IMR-90 (cell line): Measurements from ENCODE around the gene TMEM240. TPM values are rescaled to one million over a fixed set of nuclear protein-coding genes. Genes with fewer than 3 reads are reported as not detected.
"Not testable (repeated sequence)": the region's sequence is repeated elsewhere in the genome, so short reads cannot be mapped to it uniquely, and the experiment has no call there.

Source experiments
- ATAC-seq: fragments of 200-7000 bp; cut with Tn5 transposase; 2 replicates; pipeline ENCODE4 v1.9.1; 2020; ENCODE audit warnings: low read depth, mild to moderate bottlenecking, moderate library complexity
- BruUV-seq: library from RNA; stranded (reverse); fragments of 400-500 nt; replicated peaks from 2 replicates; lab custom pipeline; 2021; lab: Mats Ljungman, UMichigan
- CTCF ChIA-PET: fragments of 300-600 bp; formaldehyde crosslinking; extraction: SDS; loops from one replicate; lab custom pipeline; 2021; ENCODE audit warnings: antibody characterized with exemption; lab: Yijun Ruan, JAX
- POLR2A ChIA-PET: fragments of 300-600 bp; sonication (Branson Sonifier 250); formaldehyde crosslinking; loops from one replicate; lab custom pipeline; 2022; ENCODE audit warnings: antibody characterized with exemption; ENCODE audit not compliant: unreplicated experiment; lab: Charles Lee
- DNase-seq: peaks from one replicate; pipeline ENCODE4 v3.0.0; 2013
- H2AFZ ChIP-seq: replicated peaks from 2 replicates; pipeline ENCODE3; 2013; ENCODE audit warnings: low read length, mild to moderate bottlenecking; ENCODE audit not compliant: poor library complexity
- H2AK5ac ChIP-seq: 2 replicates; pipeline ENCODE4 v1.6.1; 2013; ENCODE audit warnings: low read depth, low read length, inconsistent platforms
- H2AK9ac ChIP-seq: replicated peaks from 2 replicates; pipeline ENCODE3; 2013; ENCODE audit warnings: mild to moderate bottlenecking, low read depth, low read length, moderate library complexity; ENCODE audit not compliant: poor library complexity
- H2BK120ac ChIP-seq: 2 replicates; pipeline ENCODE4 v1.6.1; 2013; ENCODE audit warnings: low read depth, low read length, inconsistent platforms
- H2BK15ac ChIP-seq: 3 replicates; pipeline ENCODE4 v1.6.1; 2013; ENCODE audit warnings: low read depth, low read length, inconsistent platforms
- H2BK20ac ChIP-seq: 2 replicates; pipeline ENCODE4 v1.6.1; 2013; ENCODE audit warnings: low read depth, mild to moderate bottlenecking, inconsistent platforms, low read length, moderate library complexity
- H2BK5ac ChIP-seq: 2 replicates; pipeline ENCODE4 v1.6.1; 2013; ENCODE audit warnings: mild to moderate bottlenecking, low read depth, low read length, inconsistent platforms; ENCODE audit not compliant: poor library complexity, severe bottlenecking
- H3K14ac ChIP-seq: replicated peaks from 2 replicates; pipeline ENCODE4 v1.6.1; 2013; ENCODE audit warnings: low read depth, low read length, inconsistent platforms
- H3K18ac ChIP-seq: 2 replicates; pipeline ENCODE4 v1.6.1; 2013; ENCODE audit warnings: low read depth, low read length, control low read depth
- H3K23ac ChIP-seq: 2 replicates; pipeline ENCODE4 v1.6.1; 2013; ENCODE audit warnings: low read depth, low read length, inconsistent platforms
- H3K27ac ChIP-seq: 2 replicates; pipeline ENCODE4 v1.5.1; 2013; ENCODE audit warnings: mild to moderate bottlenecking, control low read depth, low read length; ENCODE audit not compliant: insufficient read depth
- H3K27me3 ChIP-seq: 2 replicates; pipeline ENCODE4 v1.6.1; 2013; ENCODE audit warnings: low read length; ENCODE audit not compliant: control insufficient read depth, insufficient read depth
- H3K36me3 ChIP-seq: 2 replicates; pipeline ENCODE4 v1.6.1; 2013; ENCODE audit warnings: low read length, mixed read lengths; ENCODE audit not compliant: control insufficient read depth, insufficient read depth
- H3K4ac ChIP-seq: 2 replicates; pipeline ENCODE4 v1.6.1; 2013; ENCODE audit warnings: low read depth, low read length, inconsistent platforms
- H3K4me1 ChIP-seq: 2 replicates; pipeline ENCODE4 v1.6.1; 2013; ENCODE audit warnings: low read length, mixed read lengths; ENCODE audit not compliant: control insufficient read depth, insufficient read depth
- H3K4me2 ChIP-seq: 2 replicates; pipeline ENCODE4 v1.6.1; 2013; ENCODE audit warnings: low read depth, mild to moderate bottlenecking, control low read depth, low read length, moderate library complexity
- H3K4me3 ChIP-seq: 2 replicates; pipeline ENCODE4 v1.5.1; 2013; ENCODE audit warnings: low read depth, mild to moderate bottlenecking, control low read depth, low read length, moderate library complexity; ENCODE audit not compliant: insufficient read depth
- H3K56ac ChIP-seq: 2 replicates; pipeline ENCODE4 v1.6.1; 2013; ENCODE audit warnings: low read length, inconsistent platforms; ENCODE audit not compliant: insufficient read depth; ENCODE audit errors: extremely low read depth
- H3K79me1 ChIP-seq, 2 experiments: 2 replicates each; pipeline ENCODE4 v1.6.1; 2013; ENCODE audit warnings: low read length in 2 of 2, inconsistent platforms in 1 of 2, low read depth in 1 of 2
- H3K9ac ChIP-seq: 2 replicates; pipeline ENCODE4 v1.6.1; 2013; ENCODE audit warnings: low read depth, low read length, control low read depth
- H3K9me1 ChIP-seq: 2 replicates; pipeline ENCODE4 v1.6.1; 2013; ENCODE audit warnings: low read length, inconsistent platforms; ENCODE audit not compliant: insufficient read depth
- H3K9me3 ChIP-seq: 2 replicates; pipeline ENCODE4 v1.6.1; 2013; ENCODE audit warnings: low read length; ENCODE audit not compliant: control insufficient read depth, insufficient read depth
- H4K20me1 ChIP-seq: 2 replicates; pipeline ENCODE4 v1.6.1; 2013; ENCODE audit warnings: low read length, inconsistent platforms; ENCODE audit not compliant: insufficient read depth
- H4K5ac ChIP-seq: 2 replicates; pipeline ENCODE4 v1.6.1; 2013; ENCODE audit warnings: mild to moderate bottlenecking, low read depth, low read length, control low read depth
- H4K8ac ChIP-seq, 2 experiments: 2 replicates each; pipeline ENCODE4 v1.6.1; 2013; ENCODE audit warnings: low read depth in 2 of 2, low read length in 2 of 2, control low read depth in 1 of 2, inconsistent platforms in 1 of 2
- H4K91ac ChIP-seq: 2 replicates; pipeline ENCODE4 v1.6.1; 2013; ENCODE audit warnings: low read depth, low read length, inconsistent platforms; ENCODE audit not compliant: insufficient read depth
- WGBS, 2 experiments: methylation state at CpG; one replicate each; pipeline versions ENCODE4 v1.1.5 to v1.1.7; 2013; ENCODE audit warnings: missing lambda C conversion rate in 2 of 2; ENCODE audit not compliant: insufficient read length in 1 of 2; ENCODE audit errors: extremely low coverage in 2 of 2; 5-methylcytosine and 5-hydroxymethylcytosine counted together
- dilution Hi-C: fragments of 300-500 bp; cut with HindIII; formaldehyde crosslinking; loops from one replicate; pipeline ENCODE4 v1.14.3; 2018; ENCODE audit warnings: low sequenced_read_pairs; ENCODE audit not compliant: unreplicated experiment
- in situ Hi-C: fragments of 300-500 bp; cut with MboI; formaldehyde crosslinking; loops from 3 replicates; pipeline ENCODE4 v1.14.3; 2019; ENCODE audit warnings: low sequenced_read_pairs, inconsistent platforms, mixed read lengths
- intact Hi-C: fragments of 100-400 bp; cut with micrococcal nuclease; formaldehyde crosslinking; loops from 2 replicates; pipeline ENCODE4 v1.10.0; 2022
- polyA plus RNA-seq, 3 experiments: library from polyadenylated mRNA; depleted of rRNA; stranded (reverse); fragments of >200 nt; gene quantifications; 2 replicates each; pipeline ENCODE4 v1.2.3, GENCODE V29; 2012; ENCODE audit warnings: low replicate concordance in 1 of 3
- total RNA-seq: library from RNA; depleted of rRNA; stranded (reverse); fragments of >200 nt; gene quantifications from 2 replicates; pipeline ENCODE4 v1.2.3, GENCODE V29; 2012

The TMEM240 gene
- total and polyA plus RNA-seq, 2 of the 4 experiments (the other 2 are of a cell fraction) = 1.6 to 7.6 TPM

GRCh38 chr1:1508775-1509464 lies 31.5 kb downstream of the TMEM240 start:
- H3K18ac ChIP-seq, H3K23ac ChIP-seq, H4K5ac ChIP-seq, H3K36me3 ChIP-seq, in situ Hi-C loops, H2BK5ac ChIP-seq, H2AK9ac ChIP-seq, H4K8ac ChIP-seq, H3K4me1 ChIP-seq, POLR2A ChIA-PET, H3K14ac ChIP-seq, H4K91ac ChIP-seq, H3K4me3 ChIP-seq, H2BK15ac ChIP-seq, H4K20me1 ChIP-seq, H2BK20ac ChIP-seq, H3K56ac ChIP-seq, H2AFZ ChIP-seq, H3K4me2 ChIP-seq, H3K9ac ChIP-seq, CTCF ChIA-PET, H3K4ac ChIP-seq, ATAC-seq, DNase-seq, intact Hi-C loops, dilution Hi-C loops, H3K27ac ChIP-seq, H2AK5ac ChIP-seq, BruUV-seq, H2BK120ac ChIP-seq, H3K27me3 ChIP-seq, H3K9me1 ChIP-seq, H3K9me3 ChIP-seq: not testable (repeated sequence)
- H3K79me1 ChIP-seq = peaks cover 6 to 11% of the 10 kb centered on the region in 2 experiments; a peak in 3 of 4 replicates
- no CpG with 5 or more reads among the region's 34 CpGs for WGBS, 2 experiments
